Measurements from ENCODE around the gene SPATA25. TPM values are rescaled to one million over a fixed set of nuclear protein-coding genes. Genes with fewer than 3 reads are reported as not detected.

Gene SPATA25
- total RNA-seq, 1 donor from 2014 or later: 4.0 TPM

DNA sequence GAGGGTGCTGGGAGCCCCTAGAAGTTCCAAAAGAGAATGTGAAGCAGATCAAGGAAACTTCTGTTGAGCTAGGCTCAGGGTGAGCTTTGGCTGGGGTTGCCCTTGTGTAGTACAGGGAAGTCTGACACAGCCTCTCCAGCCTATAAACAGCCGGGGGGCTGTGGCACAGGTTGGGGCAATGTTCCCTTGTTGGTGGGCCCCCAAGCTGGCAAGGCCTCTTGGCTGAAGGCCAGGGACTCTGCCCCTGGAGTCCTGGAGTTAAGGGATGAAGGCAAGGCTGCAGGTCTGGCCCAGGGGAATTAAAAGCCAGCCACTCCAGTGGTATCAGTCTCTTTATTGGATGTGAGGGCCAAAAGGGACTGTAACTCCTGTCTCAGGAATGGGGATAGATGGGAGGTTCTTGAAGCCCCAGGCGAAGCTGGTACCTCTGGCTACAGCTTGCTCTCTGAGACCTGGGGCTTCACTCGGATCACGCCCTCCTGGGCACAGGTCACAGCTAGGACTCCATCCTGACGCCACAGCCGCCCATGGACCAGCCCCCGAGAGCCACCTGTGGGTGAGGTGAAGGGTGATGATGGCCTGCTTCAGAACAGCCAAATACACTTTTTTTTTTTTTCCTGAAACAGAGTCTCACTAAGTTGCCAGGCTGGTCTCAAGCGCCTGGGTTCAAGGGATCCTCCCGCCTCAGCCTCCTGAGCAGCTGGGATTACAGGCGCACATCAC is 45.9 kb downstream of the SPATA25 start:
- no peak for DNase-seq (ENCODE audit: low spot score)

DNA sequence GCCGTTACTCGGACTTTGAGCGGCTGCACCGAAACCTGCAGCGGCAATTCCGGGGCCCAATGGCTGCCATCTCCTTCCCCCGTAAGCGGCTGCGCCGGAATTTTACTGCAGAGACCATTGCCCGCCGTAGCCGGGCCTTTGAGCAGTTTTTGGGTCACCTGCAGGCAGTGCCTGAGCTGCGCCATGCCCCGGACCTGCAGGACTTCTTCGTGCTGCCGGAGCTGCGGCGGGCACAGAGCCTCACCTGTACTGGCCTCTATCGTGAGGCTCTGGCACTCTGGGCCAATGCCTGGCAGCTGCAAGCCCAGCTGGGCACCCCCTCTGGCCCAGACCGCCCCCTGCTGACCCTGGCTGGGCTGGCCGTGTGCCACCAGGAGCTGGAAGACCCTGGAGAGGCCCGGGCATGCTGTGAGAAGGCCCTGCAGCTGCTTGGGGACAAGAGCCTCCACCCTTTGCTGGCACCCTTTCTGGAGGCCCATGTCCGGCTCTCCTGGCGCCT is 46.7 kb downstream of the SPATA25 start:
- no peak for DNase-seq (ENCODE audit: low spot score)

DNA sequence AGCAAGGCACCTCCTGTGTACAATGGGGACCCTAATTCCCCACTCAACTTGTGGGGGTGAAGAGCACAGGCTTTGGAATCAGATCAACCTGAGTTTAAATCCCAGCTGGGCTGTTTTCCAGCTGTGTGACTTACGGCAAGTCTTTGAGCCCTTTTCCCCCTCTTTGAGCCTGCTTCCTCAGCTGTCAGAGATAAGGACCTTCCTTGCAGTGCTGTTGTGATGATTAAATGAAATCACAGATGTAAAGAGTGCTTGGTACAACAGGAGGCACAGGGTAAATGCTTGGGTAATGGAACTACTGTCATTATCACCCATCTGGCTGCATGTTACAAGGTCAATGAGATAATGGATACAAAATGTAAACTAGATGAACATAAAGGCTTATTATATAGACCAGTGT is 50.6 kb downstream of the SPATA25 start:
- DNase-seq (ENCODE audit: low spot score): no peak

Other genes starting within 250 kb of the SPATA25 start
- gene WFDC11, start 217.4 kb downstream of the SPATA25 start, total RNA-seq: not detected
- gene WFDC13, start 185.6 kb downstream of the SPATA25 start, total RNA-seq: not detected
- gene WFDC10B, start 182.6 kb downstream of the SPATA25 start, total RNA-seq: not detected
- not detected for gene SPINT4, start 165.3 kb downstream of the SPATA25 start, total RNA-seq
- gene WFDC3, start 95.7 kb downstream of the SPATA25 start, total RNA-seq: 0.58 TPM
- 21.8 TPM for gene DNTTIP1, start 95.7 kb downstream of the SPATA25 start, total RNA-seq
- not detected for gene UBE2C, start 75.0 kb downstream of the SPATA25 start, total RNA-seq
- gene TNNC2, start 60.3 kb downstream of the SPATA25 start, total RNA-seq: 0.74 TPM
- gene SNX21, start 53.8 kb downstream of the SPATA25 start, total RNA-seq: 46.7 TPM
- gene ACOT8, start 30.2 kb downstream of the SPATA25 start, total RNA-seq: 14.9 TPM
- 2.2 TPM for gene ZSWIM3, start 30.0 kb downstream of the SPATA25 start, total RNA-seq
- 10.0 TPM for gene ZSWIM1, start 6.4 kb downstream of the SPATA25 start, total RNA-seq
- gene NEURL2, start 3.6 kb upstream of the SPATA25 start, total RNA-seq: 17.0 TPM
- gene CTSA, start 3.7 kb upstream of the SPATA25 start, total RNA-seq: 160 TPM
- gene PLTP, start 24.5 kb upstream of the SPATA25 start, total RNA-seq: 373 TPM
- gene PCIF1, start 47.1 kb upstream of the SPATA25 start, total RNA-seq: 27.1 TPM
- gene ZNF335, start 84.6 kb upstream of the SPATA25 start, total RNA-seq: 17.1 TPM
- 18.3 TPM for gene MMP9, start 121.3 kb upstream of the SPATA25 start, total RNA-seq
- 1.7 TPM for gene SLC12A5, start 141.6 kb upstream of the SPATA25 start, total RNA-seq
- 23.3 TPM for gene NCOA5, start 202.3 kb upstream of the SPATA25 start, total RNA-seq
- gene CD40, start 230.7 kb upstream of the SPATA25 start, total RNA-seq: 17.3 TPM